HG03558 (cell line): Measurements from ENCODE around the gene LCE2B.
"Not testable (repeated sequence)": the region's sequence is repeated elsewhere in the genome, so short reads cannot be mapped to it uniquely, and the experiment has no call there.

Source experiments
- ATAC-seq: cut with Tn5 transposase; IDR thresholded peaks from one replicate; pipeline ENCODE4 v1.9.1; 2021; ENCODE audit warnings: moderate number of reproducible peaks; ENCODE audit not compliant: unreplicated experiment; ENCODE audit errors: extremely low read depth

Gene LCE2B

GRCh38 chr1:152685823-152686222 is at the start of gene LCE2B:
Gene LCE2B (plus strand): TSS chr1:152686123. CDS start chr1:152686844, 721 bp downstream.
- not testable (repeated sequence) for ATAC-seq

GRCh38 chr1:152640351-152640750 is 45.6 kb upstream of the LCE2B start:
- no peak for ATAC-seq

GRCh38 chr1:152643945-152644344 is 42.0 kb upstream of the LCE2B start:
- no peak for ATAC-seq

- ATAC-seq = no peak
Measured at GRCh38 chr1:152645146-152645545, 40.8 kb upstream of the LCE2B start.

- ATAC-seq = no peak
Measured at GRCh38 chr1:152646656-152647055, 39.3 kb upstream of the LCE2B start.

GRCh38 chr1:152654110-152654509 is 31.8 kb upstream of the LCE2B start:
- ATAC-seq = no peak

GRCh38 chr1:152656459-152656858 is 29.5 kb upstream of the LCE2B start:
- no peak for ATAC-seq

- no peak for ATAC-seq
Measured at GRCh38 chr1:152657677-152658076, 28.2 kb upstream of the LCE2B start.

- ATAC-seq = no peak
Measured at GRCh38 chr1:152658649-152659048, 27.3 kb upstream of the LCE2B start.

- ATAC-seq = no peak
Measured at GRCh38 chr1:152663098-152663497, 22.8 kb upstream of the LCE2B start, which contains the start of gene LCE2D. Gene LCE2D (plus strand): TSS chr1:152663380. CDS start chr1:152664106, 726 bp downstream.

- not testable (repeated sequence) for ATAC-seq
Measured at GRCh38 chr1:152666171-152666570, 19.8 kb upstream of the LCE2B start.

- ATAC-seq = no peak
Measured at GRCh38 chr1:152667648-152668047, 18.3 kb upstream of the LCE2B start.

GRCh38 chr1:152673016-152673415 is 12.9 kb upstream of the LCE2B start:
- no peak for ATAC-seq

- not testable (repeated sequence) for ATAC-seq
Measured at GRCh38 chr1:152674983-152675382, 10.9 kb upstream of the LCE2B start, which contains the start of gene LCE2C. Gene LCE2C (plus strand): TSS chr1:152675279. CDS start chr1:152676016, 737 bp downstream.

- ATAC-seq = no peak
Measured at GRCh38 chr1:152679459-152679858, 6.5 kb upstream of the LCE2B start.

- ATAC-seq = no peak
Measured at GRCh38 chr1:152681616-152682015, 4.3 kb upstream of the LCE2B start.

GRCh38 chr1:152683846-152684245 is 2.1 kb upstream of the LCE2B start:
- no peak for ATAC-seq

- ATAC-seq = no peak
Measured at GRCh38 chr1:152697701-152698600, 12.0 kb downstream of the LCE2B start, which contains the start of gene LCE2A. Gene LCE2A (plus strand): TSS chr1:152698345. CDS start chr1:152698902, 557 bp downstream.

- no peak for ATAC-seq
Measured at GRCh38 chr1:152699746-152700145, 13.8 kb downstream of the LCE2B start.

- no peak for ATAC-seq
Measured at GRCh38 chr1:152707860-152708259, 21.9 kb downstream of the LCE2B start, which contains the start of gene LCE4A. Gene LCE4A (plus strand): TSS chr1:152708160. CDS start chr1:152709076, 916 bp downstream.

- ATAC-seq = no peak
Measured at GRCh38 chr1:152718238-152718637, 32.3 kb downstream of the LCE2B start.
